Activated effector memory CD4-positive, alpha-beta T cell treated with Interleukin-2 at 50 U/mL for 16 hours (primary cell): ENCODE results near the gene SYPL2.
A peak's percentile ranks its signal among the peaks of the same experiment; 100 is the strongest.
"Not testable (repeated sequence)": the region's sequence is repeated elsewhere in the genome, so short reads cannot be mapped to it uniquely, and the experiment has no call there.

Source experiments
- DNase-seq: peaks from one replicate; pipeline ENCODE4 v3.0.0-alpha.2; 2020

The SYPL2 gene

DNA sequence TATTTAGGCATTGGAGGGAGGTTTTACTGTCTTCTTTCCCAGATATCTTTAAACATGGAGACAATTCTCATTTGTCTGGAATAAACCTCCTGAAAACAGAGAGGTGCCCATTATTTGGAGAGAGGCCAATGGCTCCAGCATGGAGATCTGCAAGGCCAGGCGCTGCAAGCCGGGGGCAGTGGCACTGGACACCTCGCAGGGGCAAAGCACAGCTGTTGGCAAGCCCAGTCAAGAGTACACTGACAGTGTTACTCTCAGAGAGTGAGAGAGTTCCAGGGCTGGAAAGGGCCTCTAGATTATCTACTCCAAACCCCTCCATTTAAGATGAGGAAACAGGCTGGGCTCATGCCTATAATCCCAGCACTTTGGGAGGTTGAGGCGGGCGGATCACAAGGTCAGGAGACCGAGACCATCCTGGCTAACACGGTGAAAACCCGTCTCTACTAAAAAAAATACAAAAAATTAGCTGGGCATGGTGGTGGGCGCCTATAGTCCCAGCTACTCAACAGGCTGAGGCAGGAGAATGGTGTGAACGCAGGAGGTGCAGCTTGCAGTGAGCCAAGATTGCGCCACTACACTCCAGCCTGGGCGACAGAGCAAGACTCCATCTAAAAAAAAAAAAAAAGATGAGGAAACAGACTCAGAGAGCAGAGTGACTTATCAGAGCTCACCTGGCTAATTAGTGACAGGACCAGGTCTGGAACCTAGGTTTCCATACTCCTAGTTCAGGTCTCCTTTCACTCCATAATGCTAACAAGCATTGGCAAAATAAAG lies 7.1 kb downstream of the SYPL2 start:
- not testable (repeated sequence) for DNase-seq

DNA sequence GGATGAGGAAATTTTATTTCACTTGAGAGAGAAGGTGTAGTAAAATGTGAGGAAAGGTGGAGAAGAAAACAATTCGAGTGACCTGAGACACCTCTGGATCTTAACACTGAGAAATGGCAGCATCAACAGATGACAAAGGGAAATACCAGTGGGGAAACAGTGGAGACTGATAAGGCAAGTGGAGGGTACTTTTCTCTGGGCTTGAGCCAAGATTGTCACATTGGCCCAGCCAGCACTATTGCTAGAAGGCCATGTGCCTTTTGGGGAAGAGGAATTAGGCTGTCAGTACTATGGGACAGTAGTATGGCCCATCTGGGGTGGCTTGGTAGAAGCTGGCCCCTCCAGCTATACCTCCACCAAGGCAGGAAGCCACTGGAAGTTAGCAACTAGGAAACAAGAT lies 8.4 kb downstream of the SYPL2 start:
- no peak for DNase-seq

DNA sequence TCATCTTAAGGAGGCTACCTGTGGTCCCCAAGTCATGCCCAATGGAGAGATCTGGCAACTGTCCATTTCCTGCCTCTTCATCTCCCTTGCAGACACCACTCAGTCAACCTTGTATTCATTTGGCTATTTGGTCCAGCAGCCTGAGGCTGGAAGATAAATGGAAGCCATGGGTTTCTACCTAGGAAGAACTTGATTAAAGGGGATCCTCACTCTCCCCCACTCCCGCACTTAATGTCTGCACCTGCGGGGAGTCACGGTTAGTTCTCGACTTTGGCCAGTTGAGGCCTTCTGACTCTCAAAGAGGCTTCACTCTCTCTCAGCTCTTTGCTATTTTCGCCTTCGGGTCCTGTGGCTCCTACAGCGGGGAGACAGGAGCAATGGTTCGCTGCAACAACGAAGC lies 8.9 kb downstream of the SYPL2 start:
- no peak for DNase-seq

DNA sequence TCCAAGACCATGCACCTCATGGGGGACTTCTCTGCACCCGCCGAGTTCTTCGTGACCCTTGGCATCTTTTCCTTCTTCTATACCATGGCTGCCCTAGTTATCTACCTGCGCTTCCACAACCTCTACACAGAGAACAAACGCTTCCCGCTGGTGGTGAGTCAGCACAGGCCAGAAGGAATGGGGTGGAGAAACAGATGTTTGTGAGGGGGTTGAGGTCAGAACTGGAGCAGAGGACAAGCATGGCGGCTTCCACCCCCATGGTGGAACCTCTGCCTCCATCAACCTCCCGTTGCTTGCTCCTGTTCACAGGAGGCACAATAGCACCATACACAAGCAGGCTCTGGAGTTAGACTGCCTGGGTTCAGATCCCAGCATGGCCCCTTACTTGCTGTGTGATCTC lies 10.5 kb downstream of the SYPL2 start:
- DNase-seq, result no peak

DNA sequence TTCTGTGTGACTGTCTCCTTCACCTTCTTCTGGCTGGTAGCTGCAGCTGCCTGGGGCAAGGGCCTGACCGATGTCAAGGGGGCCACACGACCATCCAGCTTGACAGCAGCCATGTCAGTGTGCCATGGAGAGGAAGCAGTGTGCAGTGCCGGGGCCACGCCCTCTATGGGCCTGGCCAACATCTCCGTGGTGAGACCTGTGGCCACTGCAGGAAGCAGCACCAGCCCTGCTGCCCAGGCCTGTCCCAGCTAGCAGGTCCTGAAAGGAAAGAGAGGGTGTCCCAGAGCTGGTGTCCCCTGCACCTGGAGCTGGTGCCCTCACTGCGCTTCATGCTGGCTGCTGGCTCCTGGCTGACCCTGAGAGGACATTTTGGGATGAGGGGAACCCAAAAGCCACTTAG lies 11.5 kb downstream of the SYPL2 start:
- DNase-seq, result no peak

DNA sequence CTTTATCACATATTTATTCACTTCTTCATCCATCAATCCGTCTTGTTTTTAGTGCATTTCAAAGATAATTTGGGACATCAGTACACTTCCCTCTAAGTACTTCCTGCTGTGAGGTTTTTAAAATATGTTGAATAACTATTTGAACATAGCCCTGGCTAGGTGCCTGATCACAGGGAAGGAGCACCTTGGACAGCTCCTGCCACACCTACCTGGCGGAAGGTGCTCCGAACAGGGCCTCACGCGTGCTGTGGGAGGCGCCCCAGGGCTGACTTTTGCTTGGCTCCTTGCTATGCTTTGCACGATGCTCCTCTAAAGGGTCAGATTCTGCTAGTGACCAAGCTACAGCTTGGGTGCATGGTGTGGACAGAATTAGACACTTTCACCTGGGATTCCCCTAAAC lies 12.5 kb downstream of the SYPL2 start:
- no peak for DNase-seq

DNA sequence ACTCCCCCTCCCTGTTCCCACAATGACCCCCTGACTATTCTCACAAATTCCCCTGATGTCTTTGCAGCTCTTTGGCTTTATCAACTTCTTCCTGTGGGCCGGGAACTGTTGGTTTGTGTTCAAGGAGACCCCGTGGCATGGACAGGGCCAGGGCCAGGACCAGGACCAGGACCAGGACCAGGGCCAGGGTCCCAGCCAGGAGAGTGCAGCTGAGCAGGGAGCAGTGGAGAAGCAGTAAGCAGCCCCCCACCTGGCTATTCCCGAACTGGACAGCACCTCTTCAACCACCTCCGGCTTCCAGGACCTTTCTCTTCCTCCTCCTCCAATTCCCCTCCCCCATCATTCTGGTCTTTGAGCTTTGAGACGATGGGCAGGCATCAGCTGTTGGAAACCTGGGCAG lies 13.0 kb downstream of the SYPL2 start:
- no peak for DNase-seq

DNA sequence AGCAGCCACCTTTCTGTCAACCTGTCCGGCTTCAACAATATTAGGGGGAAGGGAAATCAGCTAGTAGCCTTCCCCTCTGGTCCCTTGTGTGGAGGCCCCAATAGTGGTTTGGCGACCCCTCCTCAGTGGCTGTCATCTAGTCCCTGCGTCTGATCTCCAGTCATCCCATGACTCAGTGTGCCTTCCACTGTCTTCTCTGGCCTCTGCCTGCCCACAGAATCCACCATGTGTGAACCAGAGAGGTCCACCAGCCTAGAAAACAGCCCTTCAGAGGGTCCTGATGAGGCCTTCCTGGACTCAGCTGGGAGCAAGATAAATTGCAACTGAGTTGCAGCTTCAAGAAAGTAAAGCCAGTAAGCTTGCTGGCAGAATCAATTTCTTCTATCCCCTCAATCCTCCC lies 13.6 kb downstream of the SYPL2 start:
- no peak for DNase-seq

DNA sequence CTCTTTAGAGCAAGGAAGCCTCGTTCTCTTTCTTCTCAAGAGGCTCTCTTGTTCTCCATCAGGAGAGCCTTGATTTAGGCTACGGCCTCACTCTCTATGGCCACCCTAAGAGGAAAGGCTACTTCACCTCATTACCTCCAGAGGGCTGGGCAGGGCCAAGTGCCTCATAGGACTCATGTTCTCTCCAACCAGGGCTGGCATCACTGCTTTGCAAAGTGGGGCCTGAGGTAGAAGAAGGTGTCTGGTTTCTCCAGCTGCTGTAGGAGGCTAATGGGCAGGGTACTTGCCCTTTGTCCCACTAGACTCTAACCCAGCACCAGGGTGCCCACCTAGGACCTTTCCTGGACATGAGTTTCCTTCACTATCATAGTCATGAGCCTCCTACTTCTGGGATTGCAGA lies 15.3 kb downstream of the SYPL2 start:
- DNase-seq, result no peak

DNA sequence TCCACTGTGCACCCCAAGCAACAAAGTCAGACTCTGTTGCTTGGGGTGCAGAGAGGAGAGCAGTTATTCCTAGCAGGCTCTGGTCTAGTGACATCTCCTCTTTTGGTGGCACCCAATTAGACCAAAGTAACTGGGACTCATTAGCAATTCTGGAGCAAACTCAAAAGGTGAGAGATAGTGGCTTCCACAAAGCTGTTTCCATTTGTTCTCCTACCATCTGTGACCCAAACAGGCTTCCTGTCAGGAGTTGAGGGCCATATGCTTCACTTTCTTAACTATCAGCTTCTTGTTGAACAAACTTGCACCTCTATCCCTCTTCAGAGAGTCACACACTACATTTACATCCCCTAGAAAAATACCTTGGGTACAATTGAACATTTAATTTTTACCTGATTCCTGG lies 15.9 kb downstream of the SYPL2 start:
- no peak for DNase-seq

DNA sequence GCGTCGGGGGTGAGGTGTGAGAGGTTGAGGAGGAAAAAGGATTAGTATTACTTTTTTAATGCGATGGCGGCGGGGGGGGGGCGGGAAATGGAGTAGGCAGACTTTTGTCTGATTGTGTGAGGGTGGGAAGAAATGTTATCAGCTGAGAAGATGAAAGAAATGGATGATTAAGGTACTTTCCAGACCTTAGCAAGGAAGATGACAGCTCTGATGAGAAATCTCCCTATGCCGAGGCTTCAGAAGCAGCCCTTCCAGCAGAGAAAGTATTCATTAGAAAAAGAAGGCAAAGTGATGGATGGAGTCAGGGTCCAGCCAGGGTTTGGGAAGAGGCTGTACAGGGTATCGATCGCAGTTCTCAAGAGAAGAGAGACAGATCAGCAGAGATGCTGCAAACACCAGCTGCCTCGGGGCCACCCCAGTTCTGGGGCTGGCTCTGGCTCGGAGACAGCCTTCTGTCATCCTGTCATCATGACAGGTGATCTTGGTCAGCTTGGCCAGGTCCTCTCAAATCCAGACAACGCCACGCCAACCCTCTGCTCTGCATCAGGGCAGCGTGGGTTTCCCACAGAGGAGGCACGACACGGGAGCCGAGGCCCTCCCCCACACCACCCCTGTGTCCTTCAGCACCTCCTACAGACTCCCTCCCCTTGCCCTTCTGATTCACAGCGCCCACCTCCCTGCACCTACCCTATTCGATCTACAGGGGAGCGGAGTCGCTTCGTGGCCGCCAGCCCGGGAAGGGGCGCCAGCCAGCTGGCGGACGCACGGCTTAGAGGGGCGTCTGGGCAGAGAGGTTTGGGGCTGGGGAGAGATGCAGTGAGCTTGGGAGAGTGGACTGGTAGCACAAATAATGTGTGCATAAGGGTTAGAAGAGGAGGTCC lies 16.7 kb downstream of the SYPL2 start:
- DNase-seq, result no peak

DNA sequence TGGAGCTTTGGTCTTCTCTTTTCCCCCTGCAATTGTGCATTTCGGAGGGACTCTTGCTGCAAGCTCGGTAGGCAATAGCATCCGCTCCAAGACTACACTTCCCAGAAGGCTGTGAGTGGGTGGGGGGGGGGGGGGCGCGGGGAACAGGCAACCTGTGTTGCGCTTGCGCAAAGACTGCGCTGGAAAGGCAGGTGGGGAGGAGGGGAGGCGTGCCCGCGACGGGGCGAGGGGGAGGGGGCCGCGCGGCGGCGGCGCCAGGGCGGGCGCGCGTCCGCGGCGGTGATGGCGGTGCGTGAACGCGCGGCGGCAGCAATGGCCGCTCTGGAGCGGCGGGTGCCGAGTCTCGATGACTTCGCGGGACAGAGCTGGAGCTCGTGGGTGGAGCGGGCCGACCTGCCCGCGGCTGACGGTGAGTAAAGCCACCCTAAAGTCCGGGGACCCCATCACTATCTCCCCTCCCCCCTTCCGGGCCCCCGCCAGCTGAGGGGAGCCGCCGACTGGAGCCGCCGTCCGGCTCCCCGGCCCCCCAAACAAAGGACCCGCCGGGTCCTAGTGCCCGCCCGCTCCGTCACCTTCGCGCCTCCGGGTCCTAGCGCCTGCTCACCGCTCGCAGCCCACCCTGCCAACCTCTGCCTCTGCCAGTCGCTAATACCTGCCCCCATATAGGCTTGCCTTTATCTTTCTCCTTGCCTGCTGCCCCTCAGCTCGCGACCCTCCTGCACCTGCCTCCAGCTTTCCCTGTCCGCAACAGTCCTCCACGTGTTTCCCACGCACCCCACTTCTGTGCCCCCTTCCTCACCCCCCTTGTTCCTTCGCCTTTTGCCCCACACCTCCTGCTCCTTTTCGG lies 17.5 kb downstream of the SYPL2 start, which contains the start of gene ATXN7L2:
TSS of gene ATXN7L2 (plus strand) at position 234 of the 847 bp plus-strand sequence. CDS start at position 283, 49 bp downstream.
- DNase-seq, result peak; percentile 93

DNA sequence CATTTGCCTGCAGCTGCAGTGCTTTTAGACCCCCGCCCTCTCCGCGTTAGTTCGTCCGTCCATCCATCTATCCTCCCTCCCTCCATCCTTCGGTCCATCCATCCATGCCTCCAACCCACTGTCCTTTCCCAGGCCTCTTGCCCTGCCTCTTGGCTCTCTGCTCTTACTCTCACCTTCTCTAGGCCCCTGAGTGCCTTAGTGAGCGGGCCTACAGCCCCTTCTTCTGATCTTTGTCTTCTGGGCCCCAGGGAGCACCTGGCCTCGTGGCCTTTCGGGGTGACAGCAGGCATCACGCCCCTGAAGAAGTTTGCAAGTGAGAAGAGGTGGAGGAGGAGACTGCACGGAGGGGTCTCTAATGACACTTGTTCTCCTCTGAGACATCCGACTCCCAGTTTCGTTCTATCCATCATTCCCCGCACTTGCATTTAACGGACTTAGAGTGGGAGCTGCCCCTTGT lies 18.2 kb downstream of the SYPL2 start:
- DNase-seq, result no peak

DNA sequence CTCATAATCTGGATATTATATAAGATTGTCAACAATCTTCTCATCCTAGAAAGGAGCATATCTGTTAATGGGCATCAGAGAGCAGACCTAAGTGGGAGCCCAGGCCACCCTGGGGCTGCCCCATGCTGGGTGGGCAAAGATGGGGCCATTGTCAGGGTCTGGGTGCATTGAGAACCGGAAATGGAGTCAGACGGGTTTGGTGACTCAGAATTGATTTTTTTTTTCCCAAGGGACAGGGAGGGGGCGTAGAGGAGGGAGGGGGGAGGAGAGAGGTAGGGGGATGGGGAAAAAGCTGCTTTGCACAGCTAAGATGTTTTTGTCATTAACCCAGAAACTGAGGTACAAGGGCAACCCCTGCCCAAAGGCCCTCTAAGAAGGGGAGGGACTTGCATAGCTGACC lies 18.7 kb downstream of the SYPL2 start:
- DNase-seq, result no peak

DNA sequence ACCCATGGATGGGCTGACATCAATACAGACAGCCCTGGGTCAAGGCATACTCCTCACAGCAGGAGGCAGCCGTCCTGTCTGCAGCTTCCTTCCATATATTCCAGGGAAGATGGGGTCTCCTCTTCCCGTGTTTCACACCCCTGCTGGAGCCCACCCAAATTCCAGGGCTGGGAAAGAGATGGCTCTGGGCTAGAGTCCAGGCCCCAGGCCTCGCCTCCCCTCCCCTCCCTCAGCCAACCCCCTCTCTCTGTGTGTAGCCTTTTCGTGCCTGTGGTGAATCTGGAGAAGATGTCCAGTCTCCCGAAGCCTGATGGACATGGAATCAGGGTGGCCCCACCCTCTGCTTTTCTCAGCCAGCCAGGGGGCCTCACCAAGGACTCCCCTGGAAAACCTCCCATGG lies 20.9 kb downstream of the SYPL2 start:
- no peak for DNase-seq

DNA sequence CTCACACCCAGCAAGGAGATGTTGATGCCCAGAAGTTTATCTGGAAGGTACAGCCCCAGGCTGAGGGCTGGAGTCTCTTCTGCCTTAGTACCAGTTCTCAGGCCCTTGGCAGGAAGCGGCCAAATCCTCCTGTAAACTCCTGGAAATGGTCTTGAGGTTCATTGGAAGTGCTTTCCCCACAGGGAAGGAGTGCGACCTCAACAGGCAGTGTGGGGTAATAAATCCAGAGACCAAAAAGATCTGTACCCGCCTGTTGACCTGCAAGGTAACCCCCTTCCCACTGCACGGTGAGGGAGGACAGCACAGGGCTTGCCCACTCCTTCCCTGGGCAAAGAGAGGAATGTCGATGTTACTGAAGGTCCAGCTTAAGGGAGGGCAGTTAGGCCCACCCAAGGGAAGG lies 21.9 kb downstream of the SYPL2 start:
- no peak for DNase-seq

DNA sequence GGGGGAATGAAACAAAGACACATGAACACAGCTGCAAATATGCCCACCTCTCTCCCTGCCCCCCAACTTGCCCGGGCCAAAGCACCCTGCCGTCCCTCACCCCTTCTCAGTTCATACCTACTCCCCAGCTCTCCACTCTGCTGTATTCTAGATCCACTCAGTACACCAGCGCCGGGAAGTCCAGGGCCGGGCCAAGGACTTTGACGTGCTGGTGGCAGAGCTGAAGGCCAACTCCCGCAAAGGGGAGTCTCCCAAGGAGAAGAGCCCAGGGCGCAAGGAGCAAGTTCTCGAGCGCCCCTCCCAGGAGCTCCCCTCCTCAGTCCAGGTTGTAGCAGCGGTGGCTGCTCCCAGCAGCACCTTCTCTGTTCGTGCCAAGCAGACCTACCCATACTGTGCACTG lies 22.4 kb downstream of the SYPL2 start:
- DNase-seq, result no peak

DNA sequence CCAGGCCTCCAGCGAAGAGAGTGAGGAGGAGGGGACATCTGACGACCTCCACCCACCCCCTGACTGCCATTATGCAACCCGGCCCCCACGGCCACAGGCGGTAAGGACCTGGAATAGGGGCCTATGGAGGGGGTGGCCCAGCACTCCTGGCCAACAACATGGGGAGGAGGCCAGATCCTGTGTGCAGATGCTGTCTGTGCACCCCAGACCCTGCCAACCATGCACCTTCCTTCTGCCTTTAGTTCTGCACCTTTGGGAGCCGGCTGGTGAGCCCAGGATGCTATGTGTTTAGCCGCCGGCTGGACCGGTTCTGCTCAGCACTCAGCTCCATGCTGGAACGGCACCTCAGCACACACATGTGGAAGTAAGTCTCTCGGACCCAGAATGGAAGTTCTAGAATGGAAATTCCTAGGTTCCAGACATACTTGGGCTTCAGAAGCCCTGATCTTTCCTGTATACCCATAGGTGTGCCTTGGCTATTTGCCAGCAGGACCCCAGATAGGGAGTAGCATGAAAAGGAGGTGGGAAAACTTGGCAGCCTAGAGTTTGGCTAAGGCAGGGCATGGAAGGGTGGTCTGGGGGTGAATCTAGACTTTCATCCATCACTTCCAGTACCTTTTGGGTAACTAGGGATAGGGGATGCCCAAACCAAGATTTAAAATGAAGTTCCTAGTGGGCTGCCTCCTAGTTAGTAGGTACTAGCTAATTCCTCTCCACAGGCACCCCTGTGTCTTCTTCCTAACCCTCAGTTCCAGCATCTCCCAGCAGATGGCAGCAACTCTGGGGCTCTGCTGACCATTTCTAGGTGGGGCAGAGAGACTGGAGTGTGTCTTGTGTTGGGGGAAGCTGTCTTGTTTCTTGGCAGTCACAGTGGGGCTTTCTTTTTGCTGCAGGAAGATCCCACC lies 23.9 kb downstream of the SYPL2 start:
- peak; percentile 64 for DNase-seq

DNA sequence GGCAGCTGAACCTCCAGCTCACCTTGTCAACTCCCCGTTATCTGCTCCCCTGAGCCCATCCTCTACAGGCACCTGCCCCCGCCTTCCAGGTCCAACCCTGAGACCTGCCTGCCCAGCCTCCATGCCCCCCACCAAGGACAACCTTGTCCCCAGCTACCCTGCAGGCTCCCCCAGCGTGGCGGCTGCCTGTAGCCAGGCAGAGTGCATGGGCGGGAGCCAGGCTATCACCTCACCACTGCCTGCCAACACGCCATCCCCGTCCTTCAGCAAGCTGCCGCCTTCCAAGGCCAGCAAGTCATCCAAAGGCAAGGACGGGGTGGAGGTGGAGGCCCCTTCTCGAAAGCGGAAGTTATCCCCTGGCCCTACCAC lies 24.6 kb downstream of the SYPL2 start:
- DNase-seq, result no peak

DNA sequence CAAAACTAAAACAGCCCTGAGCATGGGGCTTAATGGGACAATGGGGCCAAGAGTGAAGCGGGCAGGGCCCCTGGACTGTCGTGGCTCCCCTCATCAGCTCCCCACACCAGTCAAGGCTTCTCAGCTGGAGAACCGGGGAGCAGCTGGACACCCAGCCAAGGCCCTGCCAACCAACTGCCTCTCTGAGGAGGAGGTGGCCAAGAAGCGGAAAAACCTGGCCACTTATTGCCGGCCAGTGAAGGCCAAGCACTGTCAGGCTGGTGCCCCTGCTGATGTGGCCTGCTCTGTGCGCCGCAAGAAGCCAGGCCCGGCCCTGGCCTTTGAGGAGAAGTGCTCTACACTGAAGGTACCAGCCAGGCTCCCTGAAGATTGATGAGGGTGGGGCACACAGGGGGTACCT lies 25.0 kb downstream of the SYPL2 start:
- DNase-seq, result no peak

DNA sequence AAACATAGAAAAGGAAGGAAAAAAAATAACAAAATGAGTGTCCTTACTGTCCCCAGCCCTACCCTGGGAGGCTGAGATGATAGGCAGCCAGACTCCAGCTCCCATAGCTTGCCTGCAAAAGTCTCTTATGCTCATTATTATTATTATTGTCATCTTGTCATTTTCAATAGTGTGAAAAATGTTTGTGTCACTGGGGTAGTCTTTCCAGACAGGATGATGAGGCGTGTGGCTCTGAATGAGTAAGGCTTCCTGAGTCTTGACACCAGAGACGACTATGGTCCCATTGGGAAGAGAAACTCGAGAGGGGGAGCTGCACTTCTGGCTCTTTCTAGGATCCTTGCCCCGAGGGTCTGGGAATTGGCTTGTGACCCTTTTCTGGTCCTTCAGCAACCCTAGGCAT lies 26.4 kb downstream of the SYPL2 start:
- no peak for DNase-seq

DNA sequence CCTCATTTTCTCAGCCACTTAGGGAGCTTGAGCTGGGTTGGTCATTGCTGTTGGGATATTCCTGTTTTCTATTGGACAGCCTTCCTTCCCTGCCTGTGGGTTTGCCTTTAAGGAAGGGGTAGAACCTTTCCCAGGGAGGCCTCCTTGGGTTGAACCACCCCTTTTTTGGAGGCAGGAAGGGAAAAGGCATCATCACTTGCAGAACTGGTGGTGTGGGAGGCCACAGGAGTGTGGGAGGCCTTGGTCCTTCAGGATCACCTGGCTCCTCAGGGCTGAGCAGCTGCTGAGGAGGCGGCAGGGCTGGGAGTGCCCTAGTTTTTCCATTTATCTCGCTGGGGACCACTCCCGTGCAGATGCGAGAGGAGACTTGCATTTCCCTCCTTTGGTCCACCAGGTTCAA lies 26.9 kb downstream of the SYPL2 start:
- DNase-seq, result no peak
